Tibial artery (tissue), 4 donors: ENCODE data around the gene CLRN1.

Experiments used
- DNase-seq, 2 donors: peaks; one replicate each; pipeline ENCODE4 v3.0.0-alpha.2; 2019
- H3K27ac ChIP-seq, 2 donors: fragments of 200-600 bp; sonication (generic) in 1 of 2; 1 replicate in 1 of 2; 2 replicates in 1 of 2; pipeline ENCODE4 v1.5.1; 2018 to 2019; ENCODE audit warnings: mild to moderate bottlenecking in 1 of 2
- H3K27me3 ChIP-seq, 2 donors: fragments of 200-600 bp; sonication (generic) in 1 of 2; one replicate each; pipeline versions ENCODE4 v1.5.1 to v1.6.0; 2016 to 2019
- H3K36me3 ChIP-seq, 3 donors: fragments of 200-600 bp; sonication (generic) in 2 of 3; one replicate each; pipeline ENCODE4 v1.5.1; 2016 to 2019; ENCODE audit warnings: mild to moderate bottlenecking in 2 of 3
- H3K4me1 ChIP-seq, 4 donors: fragments of 200-600 bp; sonication (generic) in 2 of 4; 1 replicate in 3 of 4; 2 replicates in 1 of 4; pipeline ENCODE4 v1.5.1; 2016 to 2019
- H3K4me3 ChIP-seq, 2 donors: fragments of 200-600 bp; sonication (generic) in 1 of 2; 1 replicate in 1 of 2; 2 replicates in 1 of 2; pipeline ENCODE4 v1.5.1; 2018 to 2019; ENCODE audit warnings: mild to moderate bottlenecking in 2 of 2
- H3K9me3 ChIP-seq, 3 donors: fragments of 200-600 bp; sonication (generic) in 1 of 3; one replicate each; pipeline ENCODE4 v1.5.1; 2016 to 2019
- CTCF ChIP-seq, 2 experiments: fragments of 200-600 bp in 1 of 2; fragments of 450-650 bp in 1 of 2; IDR thresholded peaks; one replicate each; pipeline ENCODE4 v1.5.1; 2017 to 2019; ENCODE audit warnings: antibody characterized with exemption in 2 of 2, mild to moderate bottlenecking in 1 of 2, moderate library complexity in 1 of 2
- intact Hi-C: fragments of 100-400 bp; cut with DNase I; formaldehyde crosslinking; loops from one replicate; pipeline ENCODE4 v1.15.0; 2023; ENCODE audit warnings: low total_unique reads

CLRN1 gene

GRCh38 chr3:150917951-150918350, 54.6 kb downstream of the CLRN1 start:
- H3K4me3 ChIP-seq: no peak overlapping the region
- no peaks in the 10 kb centered on the region for H3K9me3 ChIP-seq
- H3K36me3 ChIP-seq: no peaks in the 10 kb centered on the region
- H3K27me3 ChIP-seq: peaks cover 0 to 3% of the 10 kb centered on the region in 2 donors
- H3K4me1 ChIP-seq: no peaks in the 10 kb centered on the region
- no peak for TF ChIP-seq CTCF (IDR thresholded peaks at IDR 0.05)
- intact Hi-C loops: no loop called here
- DNase-seq: no peak
- no peak overlapping the region for H3K27ac ChIP-seq

- no peak for DNase-seq
These were observed 59.2 kb downstream of the CLRN1 start for GRCh38 chr3:150913133-150913922.

GRCh38 chr3:150912501-150912900, 60.0 kb downstream of the CLRN1 start:
- Histone ChIP-seq H3K27ac (no peak overlapping the region), H3K27me3 (no peaks in the 10 kb centered on the region), H3K4me3 (no peak overlapping the region), H3K36me3 (no peaks in the 10 kb centered on the region), H3K9me3 (no peaks in the 10 kb centered on the region), H3K4me1 (no peaks in the 10 kb centered on the region)
- intact Hi-C loops: no loop called here
- DNase-seq: no peak
- TF ChIP-seq CTCF (IDR thresholded peaks at IDR 0.05): no peak

More at GRCh38 chr3:150913133-150913922, 59.2 kb downstream of the CLRN1 start:
- TF ChIP-seq CTCF (IDR thresholded peaks at IDR 0.05): no peak
- H3K27ac ChIP-seq: no peak overlapping the region
- intact Hi-C loops: no loop called here
- H3K4me1 ChIP-seq: no peaks in the 10 kb centered on the region
- no peaks in the 10 kb centered on the region for H3K9me3 ChIP-seq
- H3K4me3 ChIP-seq: no peak overlapping the region
- H3K27me3 ChIP-seq: no peaks in the 10 kb centered on the region
- no peaks in the 10 kb centered on the region for H3K36me3 ChIP-seq

- Histone ChIP-seq H3K4me3 (no peak overlapping the region), H3K4me1 (no peaks in the 10 kb centered on the region), H3K27ac (no peak overlapping the region), H3K27me3 (no peaks in the 10 kb centered on the region), H3K36me3 (no peaks in the 10 kb centered on the region), H3K9me3 (no peaks in the 10 kb centered on the region)
- TF ChIP-seq CTCF (IDR thresholded peaks at IDR 0.05): no peak
- no peak for DNase-seq
- intact Hi-C loops: no loop called here
These were observed 60.8 kb downstream of the CLRN1 start for GRCh38 chr3:150911771-150912170.

GRCh38 chr3:150906461-150906860, 66.1 kb downstream of the CLRN1 start:
- H3K27me3 ChIP-seq: no peaks in the 10 kb centered on the region
- no peaks in the 10 kb centered on the region for H3K36me3 ChIP-seq
- no peak for TF ChIP-seq CTCF (IDR thresholded peaks at IDR 0.05)
- H3K4me1 ChIP-seq: no peaks in the 10 kb centered on the region
- no peak for DNase-seq
- no peak overlapping the region for H3K27ac ChIP-seq
- intact Hi-C loops: no loop called here
- no peak overlapping the region for H3K4me3 ChIP-seq
- H3K9me3 ChIP-seq: no peaks in the 10 kb centered on the region
